CD4-positive, alpha-beta T cell treated with Interleukin-4 for 4 hours (primary cell): ENCODE measurements around the gene RBM8A.

ENCODE experiments used
- DNase-seq: peaks from one replicate; pipeline ENCODE4 v3.0.0-alpha.2; 2020

RBM8A gene

DNA sequence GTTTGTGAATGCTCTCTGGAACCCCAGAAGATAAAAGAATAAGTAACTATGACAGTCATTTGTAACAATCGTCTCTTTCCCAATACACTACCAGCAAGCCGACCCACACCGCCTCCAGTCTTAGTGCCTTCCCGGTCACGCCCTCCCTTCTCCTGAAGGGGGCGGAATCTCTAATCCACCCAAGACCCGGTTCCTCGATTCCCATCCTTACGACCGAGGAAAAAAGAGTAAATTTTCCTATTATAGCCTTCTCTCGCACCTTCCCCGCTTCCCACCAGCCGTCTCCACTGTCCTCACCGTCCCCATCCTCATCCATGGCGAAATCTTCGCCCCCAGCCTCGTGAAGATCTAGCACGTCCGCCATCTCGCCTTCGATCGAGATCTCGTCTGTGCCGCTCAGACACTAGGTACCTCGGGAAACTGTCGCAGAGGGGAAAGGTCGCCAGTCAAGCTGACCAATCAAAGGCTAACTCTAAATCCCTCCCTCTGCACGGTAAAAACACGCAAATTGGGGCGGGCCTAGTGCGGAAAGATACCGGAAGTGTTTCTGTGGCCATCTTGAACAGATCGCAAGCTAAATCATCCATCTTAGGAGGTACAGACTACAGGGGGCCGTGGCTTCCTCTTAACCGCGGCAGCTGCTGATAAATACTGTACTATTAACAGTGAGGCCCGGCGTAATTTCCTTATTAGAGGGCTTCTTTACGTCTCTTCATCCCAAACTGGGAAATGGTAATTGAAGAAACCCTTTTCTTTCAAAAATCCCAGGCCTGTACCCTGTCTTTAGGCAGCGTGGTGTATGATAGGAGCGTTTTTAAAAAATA, at the start of gene RBM8A:
Gene RBM8A, minus strand, starts transcription at position 422 of the 824 bp plus-strand sequence. Its CDS starts 58 bp downstream, at position 364.
- DNase-seq, result peak; percentile 98

DNA sequence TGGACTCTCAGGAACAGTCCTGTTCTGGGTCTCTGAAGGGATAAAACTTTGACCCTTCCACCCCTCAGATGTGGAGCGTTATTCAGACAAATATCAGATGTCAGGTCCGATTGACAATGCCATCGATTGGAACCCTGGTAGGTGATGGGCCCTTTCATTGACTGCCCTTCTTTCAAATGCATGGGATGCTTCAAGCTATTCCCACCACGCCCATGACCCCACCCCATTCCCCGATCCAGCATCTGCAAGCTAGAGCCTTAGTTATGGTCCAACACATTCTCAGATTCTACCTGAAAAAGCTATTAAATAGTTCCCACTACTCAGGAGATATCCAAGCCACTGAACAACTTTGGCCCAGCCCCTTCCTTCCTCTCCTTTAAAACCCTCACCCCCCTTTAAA, 49.7 kb upstream of the RBM8A start:
- DNase-seq, result no peak

DNA sequence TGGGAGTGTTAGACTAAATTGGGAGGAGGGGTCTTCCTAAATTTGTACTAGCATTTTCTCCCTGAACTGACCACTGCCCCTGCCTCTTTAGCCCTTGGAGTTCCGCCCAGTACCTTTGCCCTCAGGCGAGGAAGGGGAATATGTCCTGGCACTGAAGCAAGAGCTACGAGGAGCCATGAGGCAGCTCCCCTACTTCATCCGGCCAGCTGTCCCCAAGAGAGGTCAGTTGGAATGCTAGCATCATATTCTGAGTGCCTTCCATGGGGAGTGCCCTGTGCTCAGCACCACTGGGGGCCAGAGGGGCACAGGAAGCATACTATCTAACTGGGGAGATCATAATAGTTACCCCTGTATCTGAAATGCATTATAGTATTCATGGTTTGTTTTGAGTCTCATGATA, 47.9 kb upstream of the RBM8A start:
- no peak for DNase-seq

DNA sequence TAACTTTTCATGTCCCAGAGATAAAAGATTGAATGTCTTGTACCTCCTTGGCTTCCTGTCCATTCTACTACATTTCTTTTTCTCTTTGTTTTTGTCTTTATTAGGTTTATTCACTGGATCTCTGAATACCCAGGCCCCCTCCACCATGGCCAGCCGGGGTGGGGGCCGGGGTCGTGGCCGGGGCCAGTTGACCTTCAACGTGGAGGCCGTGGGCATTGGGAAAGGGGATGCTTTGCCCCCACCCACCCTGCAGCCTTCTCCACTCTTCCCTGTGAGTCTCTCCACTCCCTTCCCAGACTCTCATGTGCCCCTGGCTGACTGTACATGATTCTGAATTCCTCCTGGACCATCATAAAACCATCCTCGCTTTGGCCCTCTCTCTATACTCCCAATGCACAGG, 47.4 kb upstream of the RBM8A start:
- no peak for DNase-seq

DNA sequence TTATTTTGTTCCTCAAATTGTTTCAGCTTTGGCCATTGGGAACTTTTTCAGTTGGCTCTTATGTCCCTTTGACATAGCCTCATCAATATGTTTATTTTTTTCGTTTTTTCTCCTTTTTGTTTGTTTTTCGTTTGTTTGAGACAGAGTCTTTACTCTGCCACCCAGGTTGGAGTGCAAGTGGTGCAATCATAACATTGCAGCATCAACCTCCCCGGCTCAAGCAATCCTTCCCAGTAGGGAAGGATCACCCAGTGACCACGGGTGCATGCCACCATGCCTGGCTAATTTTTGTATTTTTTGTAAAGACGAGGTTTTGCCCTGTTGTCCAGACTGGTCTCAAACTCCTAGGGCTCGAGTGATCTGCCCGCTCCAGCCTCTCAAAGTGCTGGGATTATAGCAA, 45.3 kb upstream of the RBM8A start:
- no peak for DNase-seq

DNA sequence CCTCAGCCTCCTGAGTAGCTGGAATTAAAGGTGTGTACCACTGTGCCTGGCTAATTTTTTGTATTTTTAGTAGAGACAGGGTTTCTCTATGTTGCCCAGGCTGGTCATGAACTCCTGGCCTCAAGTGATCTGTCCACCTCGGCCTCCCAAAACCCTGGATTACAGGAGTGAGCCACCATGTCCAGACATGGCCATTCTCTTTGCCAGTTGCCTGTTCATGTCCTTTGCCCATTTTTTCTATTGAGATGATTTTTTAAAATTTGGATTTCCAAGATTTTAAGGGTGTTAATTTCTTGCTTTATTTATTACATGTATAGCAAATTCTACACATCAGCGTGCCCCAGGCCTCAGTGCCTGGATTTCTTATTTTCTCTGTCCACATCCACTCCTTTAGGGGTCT, 40.0 kb upstream of the RBM8A start:
- no peak for DNase-seq

DNA sequence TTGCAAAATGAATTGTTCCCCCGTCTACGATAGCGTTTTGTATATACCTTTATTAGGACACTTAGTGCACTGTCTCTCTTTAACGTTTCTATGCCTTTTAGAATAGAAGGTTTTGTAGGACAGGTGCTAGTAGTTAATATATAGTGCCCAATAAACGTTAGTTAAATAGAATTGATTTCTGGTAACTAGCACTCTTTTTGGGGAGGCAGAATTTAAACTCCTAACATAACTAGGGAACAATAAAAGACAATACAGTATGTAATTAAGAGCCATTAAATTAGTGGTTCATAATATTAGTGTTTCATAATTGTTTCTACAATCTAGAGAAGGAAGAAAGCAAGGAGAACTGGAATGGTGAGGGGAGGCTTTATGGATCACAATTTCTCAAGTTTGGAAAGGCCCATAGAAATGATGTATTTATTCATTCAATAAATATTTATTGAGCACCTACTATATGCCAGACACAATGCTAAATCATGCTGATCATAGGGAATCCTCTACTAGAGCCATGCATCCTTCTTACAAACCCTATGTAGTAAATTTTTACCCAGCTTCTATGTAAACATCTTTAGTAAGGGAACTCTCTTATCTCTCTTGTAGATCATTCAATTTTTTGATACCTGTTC, 37.9 kb upstream of the RBM8A start:
- DNase-seq, result no peak

DNA sequence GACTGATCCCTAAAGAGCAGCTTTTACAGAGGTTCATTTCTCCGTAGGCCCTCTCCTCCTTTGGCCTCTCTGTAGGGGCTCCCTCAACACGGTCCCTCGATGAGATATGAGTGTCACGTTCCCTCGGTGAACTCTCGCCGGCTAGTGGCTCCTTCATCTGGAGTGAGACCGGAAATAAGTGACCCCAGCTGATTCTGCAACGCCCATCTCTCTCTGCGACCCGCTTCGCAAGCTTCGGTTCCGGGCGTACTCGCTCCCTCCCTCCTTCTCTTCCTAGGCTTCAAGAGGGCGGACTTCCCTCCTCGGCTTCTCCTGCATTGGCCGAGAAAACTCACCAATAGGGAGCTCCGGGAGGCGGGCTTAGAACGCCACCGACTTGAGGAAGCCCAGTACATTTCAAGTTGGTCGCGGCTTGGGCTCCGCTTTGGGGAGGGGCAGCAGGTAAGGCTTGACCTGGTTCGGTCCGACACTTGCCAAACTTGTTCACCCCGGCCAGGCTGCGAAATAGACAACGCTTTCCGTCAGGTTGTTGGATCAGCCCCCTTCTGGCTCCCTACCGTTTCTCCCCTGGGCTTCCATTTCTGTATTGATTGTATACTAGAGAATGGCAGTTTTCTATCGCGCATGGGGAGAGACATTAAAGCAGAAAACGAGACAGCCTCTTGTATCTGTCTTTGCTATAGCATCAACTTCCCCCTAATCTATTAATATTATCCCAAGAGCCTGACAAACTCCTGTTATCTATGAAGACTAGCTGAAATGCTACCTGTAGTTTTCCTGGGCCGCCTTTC, 37.2 kb upstream of the RBM8A start, which contains the start of the genes ANKRD34A and POLR3GL:
Gene ANKRD34A, minus strand, starts transcription at position 248 of the 791 bp plus-strand sequence. CDS start 2,816 bp downstream, outside the sequence.
Gene POLR3GL, plus strand, starts transcription at position 363 of the 791 bp plus-strand sequence. CDS start 10,176 bp downstream, outside the sequence.
- DNase-seq, result peak; percentile 94

DNA sequence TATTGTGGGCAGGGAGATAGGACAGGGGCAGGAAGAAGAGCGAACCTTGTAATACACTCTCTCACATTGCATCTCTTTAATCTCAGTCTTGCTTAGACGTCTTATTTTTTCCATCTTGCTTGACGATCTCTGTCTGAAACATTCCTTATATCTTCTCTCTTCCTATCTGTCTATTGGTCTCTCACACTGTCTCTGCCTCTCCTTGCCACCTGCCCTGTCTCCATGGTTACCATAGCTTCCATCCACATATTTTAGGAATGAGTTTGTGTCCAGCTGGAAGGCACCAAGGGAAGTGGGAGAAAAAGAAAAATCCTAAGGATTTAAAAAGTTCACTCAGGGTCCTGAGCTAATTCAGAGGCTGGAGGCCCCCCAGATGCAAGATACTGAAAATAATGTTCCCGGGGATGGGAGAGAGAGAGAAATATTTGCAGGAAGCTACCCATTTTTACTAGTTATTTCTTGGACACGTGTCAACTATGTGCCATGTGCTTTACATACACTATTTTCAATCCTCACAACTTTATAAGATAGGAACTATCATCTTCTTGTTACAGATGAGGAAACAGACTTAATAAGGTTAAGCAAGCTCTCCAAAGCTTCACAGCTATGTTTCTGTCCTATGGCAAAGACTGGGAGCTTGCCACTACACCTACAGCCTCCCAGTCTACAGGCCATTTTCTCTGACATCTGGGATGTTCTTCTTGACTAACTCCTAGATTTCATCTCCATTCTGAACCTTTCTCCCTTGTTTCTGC, 36.2 kb upstream of the RBM8A start:
- DNase-seq, result no peak

DNA sequence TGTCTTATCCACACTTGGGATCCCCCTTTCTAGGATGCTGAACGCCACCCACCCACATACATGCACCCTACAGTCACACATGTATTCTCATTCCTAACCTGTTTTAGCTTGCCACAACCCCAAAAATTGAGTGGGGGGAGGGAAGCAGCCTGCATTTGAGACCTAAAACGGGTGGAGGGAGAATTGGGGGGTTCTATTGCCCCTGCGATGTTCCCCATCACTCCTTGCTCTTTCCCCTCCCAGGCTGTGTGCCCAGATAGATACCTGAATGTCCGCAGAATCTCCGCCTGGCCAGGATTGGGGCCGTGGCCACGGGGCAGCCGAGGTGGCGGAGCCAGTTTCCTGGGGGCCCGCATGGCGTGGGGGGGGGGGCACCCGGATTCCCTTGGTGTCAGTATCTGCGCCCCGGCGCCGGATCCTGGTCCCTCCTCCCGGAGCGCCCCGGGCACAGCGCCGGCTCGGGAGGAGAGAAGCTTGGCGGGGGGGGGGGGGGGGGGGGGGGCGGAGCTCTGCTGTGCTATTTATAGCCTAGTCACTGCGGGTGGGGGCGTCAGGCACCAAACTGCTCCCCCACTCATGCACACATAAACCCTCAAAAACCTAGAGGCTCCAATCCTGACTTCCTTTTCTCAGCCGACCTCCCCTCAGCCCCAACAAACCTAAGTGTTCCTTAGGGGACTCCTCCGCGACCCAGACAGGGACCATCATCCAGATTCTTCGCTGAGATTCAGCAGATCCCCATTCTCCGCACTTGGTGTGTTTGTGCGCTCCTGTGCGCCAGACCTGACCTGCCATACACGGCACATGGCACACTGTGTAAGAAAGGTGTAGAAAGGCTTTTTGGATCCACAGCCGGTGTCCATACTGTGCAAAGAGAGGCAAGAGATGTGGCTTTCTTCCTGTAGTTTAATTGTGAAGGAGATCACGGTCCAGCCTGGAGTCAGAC, 35.1 kb upstream of the RBM8A start:
- DNase-seq, result peak; percentile 24

DNA sequence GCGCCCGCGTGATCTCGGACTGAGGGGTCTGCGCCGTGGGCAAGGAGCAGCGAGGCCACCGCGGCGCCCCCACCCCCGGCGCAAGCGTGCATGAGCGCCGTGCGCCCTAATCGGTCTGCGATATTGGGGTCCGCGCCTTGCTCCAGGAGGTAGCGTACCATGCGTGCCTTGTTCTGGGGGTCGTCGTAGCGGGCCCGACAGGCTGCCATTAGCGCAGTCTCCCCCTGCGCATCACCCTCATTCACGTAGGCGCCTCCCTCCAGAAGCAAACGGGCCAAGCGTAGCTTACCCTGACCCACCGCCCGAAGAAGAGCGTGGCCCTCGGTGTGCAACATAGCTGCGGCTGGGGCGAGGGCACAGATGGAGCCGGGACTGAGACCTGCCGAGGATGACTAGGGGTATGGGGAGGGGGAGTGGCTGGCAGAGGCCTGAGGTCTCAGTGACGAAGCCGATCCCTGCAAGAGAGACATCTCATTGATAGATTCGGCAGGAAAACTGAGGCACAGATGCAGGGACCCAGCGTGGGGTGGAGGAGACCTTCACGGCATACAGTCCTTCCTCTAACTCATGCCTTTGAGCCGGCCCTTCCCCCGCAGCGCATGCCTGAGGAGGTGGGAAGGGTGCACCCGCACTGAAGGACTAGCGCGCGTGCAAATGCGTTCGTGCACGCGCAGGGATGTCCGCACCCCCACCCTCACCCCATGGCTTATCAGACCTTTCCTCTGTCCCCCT, 34.3 kb upstream of the RBM8A start:
- no peak for DNase-seq

DNA sequence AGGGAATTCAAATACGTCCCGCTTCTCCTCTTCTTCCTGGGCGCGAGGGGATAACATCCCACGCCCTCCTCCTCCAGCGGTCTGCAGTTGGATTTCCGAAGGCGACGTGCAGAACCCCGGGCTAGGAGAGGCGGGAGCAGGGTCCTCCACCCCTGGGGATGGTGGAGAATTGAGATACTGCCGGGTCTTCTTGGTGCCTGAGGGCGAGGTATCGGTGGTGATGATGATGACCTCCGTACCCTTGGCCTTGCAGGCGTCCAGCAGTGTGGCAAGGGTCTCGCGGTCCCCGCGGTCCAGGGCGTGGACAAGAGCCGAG, 33.8 kb upstream of the RBM8A start:
- DNase-seq, result no peak

DNA sequence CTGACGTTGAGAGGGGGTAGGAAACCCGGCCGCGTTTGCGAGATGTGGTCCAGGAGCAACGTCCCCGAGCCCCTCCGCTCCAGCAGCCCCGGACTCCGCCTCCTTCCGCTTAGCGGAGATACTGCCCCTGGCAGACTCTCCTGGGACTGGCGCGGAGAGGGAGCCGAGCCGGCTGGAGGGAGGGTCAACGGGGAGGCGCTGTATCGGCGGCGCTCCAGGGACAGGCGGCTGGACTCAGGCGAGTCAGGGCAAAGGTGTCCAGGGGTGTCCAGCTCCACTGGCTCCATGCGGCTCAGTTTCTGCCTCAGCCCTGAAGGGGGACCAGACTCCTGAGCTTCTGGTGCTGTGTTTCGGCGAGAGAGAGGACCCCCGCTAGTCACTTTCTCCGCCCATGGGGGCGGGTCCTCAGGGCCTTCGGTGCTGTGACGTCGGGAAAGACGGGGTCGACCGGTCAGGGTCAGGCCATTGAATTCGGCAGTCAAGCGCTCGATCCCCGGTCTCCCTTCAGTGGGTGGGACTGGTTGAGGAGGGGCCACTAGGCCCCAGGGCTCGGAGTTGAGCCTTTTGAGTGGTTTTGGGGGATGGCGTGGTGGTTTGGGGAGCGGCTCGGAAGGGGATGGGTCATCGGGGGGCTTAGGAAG, 33.3 kb upstream of the RBM8A start:
- DNase-seq, result peak; percentile 45

DNA sequence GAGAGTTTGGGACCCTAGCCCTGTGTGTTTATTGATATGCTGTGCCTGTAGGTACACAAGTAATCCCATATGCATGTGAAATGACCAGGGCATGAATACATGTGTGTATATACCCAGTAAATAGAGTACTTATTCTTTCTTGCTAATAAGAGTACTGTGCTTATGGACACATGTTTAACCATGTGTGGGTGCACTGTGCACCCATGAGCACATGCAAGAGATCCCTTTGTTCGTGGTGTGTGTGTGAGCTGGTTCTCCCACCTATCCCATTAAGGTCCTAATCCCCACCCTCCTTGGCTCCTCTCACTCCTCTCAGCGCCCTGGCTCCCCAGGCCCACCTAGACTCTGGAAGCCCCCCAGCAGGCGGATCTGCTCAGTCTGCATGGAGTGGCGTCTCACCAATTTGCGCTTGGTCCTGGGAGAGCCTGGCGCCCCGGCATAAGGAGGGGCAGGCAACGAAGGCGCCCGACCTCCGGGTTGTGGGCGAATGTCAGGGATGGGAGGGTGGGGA, 32.7 kb upstream of the RBM8A start:
- no peak for DNase-seq

DNA sequence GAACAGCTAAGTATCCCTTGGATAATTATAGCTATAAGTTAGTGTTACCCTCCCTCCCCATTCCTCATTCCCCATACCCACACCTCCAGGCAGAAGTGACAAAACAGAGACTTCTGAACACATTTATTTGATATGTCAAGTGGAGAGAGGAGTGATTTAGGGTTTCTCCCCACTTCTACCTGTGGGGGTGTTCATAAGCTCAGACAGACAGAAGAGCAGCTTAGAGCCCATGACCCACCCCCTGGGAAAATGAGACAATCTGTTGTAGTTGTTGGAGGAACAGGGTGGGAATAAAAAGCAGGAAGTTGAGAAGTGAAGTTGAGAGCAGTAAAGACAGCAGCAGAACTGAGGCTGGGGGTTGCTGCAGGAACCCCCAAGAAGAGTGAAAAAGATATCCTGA, 32.0 kb upstream of the RBM8A start:
- no peak for DNase-seq

DNA sequence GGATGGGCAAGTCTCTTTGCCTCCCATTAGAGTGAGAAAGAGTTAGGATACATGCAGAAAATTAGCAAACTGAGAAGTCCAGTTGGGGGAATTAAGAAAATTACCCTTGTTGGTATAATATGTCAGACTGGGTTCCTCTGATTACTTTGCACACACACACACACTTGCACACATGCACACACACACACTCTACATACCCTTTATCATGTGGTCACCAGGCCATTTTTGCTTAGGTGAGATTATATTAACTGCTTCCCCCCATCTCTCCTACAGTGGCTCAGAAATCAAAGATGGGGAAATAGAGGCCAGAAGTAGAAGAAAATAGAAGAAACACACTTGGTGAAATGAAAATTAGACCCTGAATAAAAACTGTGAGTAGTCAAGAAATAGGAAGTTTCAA, 31.4 kb upstream of the RBM8A start:
- DNase-seq, result no peak

DNA sequence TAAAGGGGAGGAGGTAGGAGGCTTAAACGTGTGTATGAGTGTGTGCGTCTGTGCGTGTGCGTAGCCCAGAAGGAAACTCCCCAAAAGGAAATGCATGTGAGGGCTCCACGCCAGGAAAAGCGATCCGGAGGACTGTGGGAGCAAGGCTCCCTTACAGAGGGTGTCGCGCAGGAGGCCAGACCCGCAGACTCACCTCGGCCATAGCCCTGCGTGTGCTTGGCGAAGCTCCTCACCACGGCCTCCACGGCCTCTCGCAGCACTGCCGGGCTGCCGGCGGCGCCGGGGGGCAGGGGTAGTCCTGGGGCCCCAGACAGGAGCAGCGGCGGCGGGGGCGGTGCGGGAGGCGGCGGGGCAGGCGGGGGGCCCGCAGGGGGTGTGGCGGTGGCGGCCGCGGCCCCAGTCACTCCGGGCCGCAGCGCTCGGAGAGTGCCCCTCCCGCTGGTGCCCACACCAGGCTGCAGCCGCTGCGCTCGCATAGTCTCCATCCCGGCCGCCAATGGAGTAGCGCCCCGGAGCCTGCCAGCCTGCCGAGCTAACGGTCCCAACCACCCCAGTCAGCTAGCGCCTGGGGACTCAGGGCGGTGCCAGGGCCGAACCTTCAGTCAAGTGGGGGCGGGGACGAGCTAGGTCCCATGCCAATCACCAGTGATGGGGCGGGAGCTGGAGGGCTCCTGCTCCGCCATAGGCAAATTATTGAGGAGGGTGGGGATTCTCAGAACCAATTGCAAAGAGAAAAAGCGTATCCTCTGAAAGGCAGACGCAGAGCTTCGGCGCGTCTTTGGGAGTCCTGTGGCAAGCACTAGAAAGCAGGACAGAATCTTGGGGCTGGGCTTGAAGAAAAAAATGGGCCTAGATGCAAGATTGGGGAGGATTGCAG, 30.4 kb upstream of the RBM8A start, which contains the start of gene LIX1L:
Gene LIX1L, minus strand, starts transcription at position 575 of the 877 bp plus-strand sequence. Its CDS starts 90 bp downstream, at position 485.
- peak; percentile 95 for DNase-seq

DNA sequence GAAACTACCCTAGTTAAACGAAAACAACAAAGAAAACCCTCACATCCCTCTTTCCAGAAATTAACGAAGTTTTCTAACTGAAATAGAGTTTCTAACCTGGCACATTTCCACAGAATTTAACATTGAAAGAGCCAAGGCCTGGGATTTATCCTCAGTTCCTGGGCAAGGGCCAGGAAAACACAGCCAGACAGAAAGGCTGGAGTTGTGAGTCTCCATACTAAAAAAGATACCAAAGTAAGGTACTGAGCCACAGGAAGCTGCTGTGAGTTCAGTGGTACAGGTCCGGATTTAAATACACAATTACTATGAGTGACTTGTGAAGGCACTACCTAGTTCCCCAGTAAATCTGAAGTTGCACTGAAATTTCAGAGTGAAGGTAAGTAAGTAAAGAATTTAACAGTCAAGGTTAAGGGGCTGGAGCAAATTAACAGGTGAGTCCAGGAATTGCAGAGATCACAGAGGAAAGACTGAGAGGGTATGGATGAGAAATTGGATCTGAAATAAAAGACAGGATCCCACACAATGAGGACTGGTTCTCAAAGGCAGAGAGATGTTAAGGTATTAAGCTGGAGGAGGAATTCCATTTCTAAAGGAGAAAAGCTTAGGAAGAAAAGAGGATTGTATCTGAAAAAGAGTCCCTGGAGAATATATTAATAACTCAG, 29.6 kb upstream of the RBM8A start:
- no peak for DNase-seq
